ENCODE results near the gene SSUH2. TPM values are rescaled to one million over a fixed set of nuclear protein-coding genes. Genes with fewer than 3 reads are reported as not detected.

The SSUH2 gene
- polyA plus RNA-seq, 4 donors: 15.8 to 308 (median 121) TPM

GRCh38 chr3:8579943-8580342 is 64.7 kb downstream of the SSUH2 start:
- peaks cover 0 to 2% (median 0%) of the 10 kb centered on the region in 3 donors for H3K4me1 ChIP-seq (ENCODE audit: control insufficient read depth in 3 of 3, insufficient read depth in 2 of 3, low read depth in 1 of 3, low read length in 2 of 3)
- H3K27me3 ChIP-seq (ENCODE audit: control insufficient read depth in 3 of 3, insufficient read depth in 3 of 3, low read length in 3 of 3): no peaks in the 10 kb centered on the region
- 78 to 89% (median 87%) methylated on average over 5 of the region's 5 CpGs for WGBS, 3 donors
- FAIRE-seq: no peak
- peaks cover 0 to under 1% (median 0%) of the 10 kb centered on the region in 3 donors for H3K36me3 ChIP-seq (ENCODE audit: control insufficient read depth in 3 of 3, insufficient read depth in 2 of 3, low read depth in 1 of 3, low read length in 3 of 3)
- DNase-seq: no peak
- H3K27ac ChIP-seq (ENCODE audit: low read depth in 1 of 3, low read length in 2 of 3): no peak overlapping the region
- no peaks in the 10 kb centered on the region for H3K9me3 ChIP-seq (ENCODE audit: control insufficient read depth in 2 of 2, insufficient read depth in 1 of 2, low read depth in 1 of 2, low read length in 1 of 2)
- H3K4me3 ChIP-seq (ENCODE audit: low read depth in 1 of 3, low read length in 3 of 3): no peak overlapping the region

GRCh38 chr3:8579096-8579495 is 65.5 kb downstream of the SSUH2 start:
- no peaks in the 10 kb centered on the region for H3K27me3 ChIP-seq (ENCODE audit: control insufficient read depth in 3 of 3, insufficient read depth in 3 of 3, low read length in 3 of 3)
- peaks cover 0 to 2% (median 0%) of the 10 kb centered on the region in 3 donors for H3K36me3 ChIP-seq (ENCODE audit: control insufficient read depth in 3 of 3, insufficient read depth in 2 of 3, low read depth in 1 of 3, low read length in 3 of 3)
- 48 to 69% (median 60%) methylated on average over 5 of the region's 5 CpGs for WGBS, 3 donors
- peaks cover 0 to 2% (median 0%) of the 10 kb centered on the region in 3 donors for H3K4me1 ChIP-seq (ENCODE audit: control insufficient read depth in 3 of 3, insufficient read depth in 2 of 3, low read depth in 1 of 3, low read length in 2 of 3)
- no peak overlapping the region for H3K27ac ChIP-seq (ENCODE audit: low read depth in 1 of 3, low read length in 2 of 3)
- DNase-seq: no peak
- FAIRE-seq: no peak
- no peak overlapping the region for H3K4me3 ChIP-seq (ENCODE audit: low read depth in 1 of 3, low read length in 3 of 3)
- no peaks in the 10 kb centered on the region for H3K9me3 ChIP-seq (ENCODE audit: control insufficient read depth in 2 of 2, insufficient read depth in 1 of 2, low read depth in 1 of 2, low read length in 1 of 2)

GRCh38 chr3:8578282-8578681 is 66.3 kb downstream of the SSUH2 start:
- peaks cover 0 to 2% (median 0%) of the 10 kb centered on the region in 3 donors for H3K36me3 ChIP-seq (ENCODE audit: control insufficient read depth in 3 of 3, insufficient read depth in 2 of 3, low read depth in 1 of 3, low read length in 3 of 3)
- 85 to 93% (median 89%) methylated on average over 4 of the region's 4 CpGs for WGBS, 3 donors
- peaks cover 0 to 2% (median 0%) of the 10 kb centered on the region in 3 donors for H3K4me1 ChIP-seq (ENCODE audit: control insufficient read depth in 3 of 3, insufficient read depth in 2 of 3, low read depth in 1 of 3, low read length in 2 of 3)
- no peak for DNase-seq
- no peaks in the 10 kb centered on the region for H3K9me3 ChIP-seq (ENCODE audit: control insufficient read depth in 2 of 2, insufficient read depth in 1 of 2, low read depth in 1 of 2, low read length in 1 of 2)
- FAIRE-seq: no peak
- no peak overlapping the region for H3K27ac ChIP-seq (ENCODE audit: low read depth in 1 of 3, low read length in 2 of 3)
- no peak overlapping the region for H3K4me3 ChIP-seq (ENCODE audit: low read depth in 1 of 3, low read length in 3 of 3)
- H3K27me3 ChIP-seq (ENCODE audit: control insufficient read depth in 3 of 3, insufficient read depth in 3 of 3, low read length in 3 of 3): no peaks in the 10 kb centered on the region

GRCh38 chr3:8576841-8577571 is 67.6 kb downstream of the SSUH2 start:
- H3K36me3 ChIP-seq (ENCODE audit: control insufficient read depth in 3 of 3, insufficient read depth in 2 of 3, low read depth in 1 of 3, low read length in 3 of 3): peaks cover 0 to 2% (median 0%) of the 10 kb centered on the region in 3 donors
- 75 to 86% (median 77%) methylated on average over 5 of the region's 5 CpGs for WGBS, 3 donors
- FAIRE-seq: no peak
- no peak overlapping the region for H3K4me3 ChIP-seq (ENCODE audit: low read depth in 1 of 3, low read length in 3 of 3)
- H3K4me1 ChIP-seq (ENCODE audit: control insufficient read depth in 3 of 3, insufficient read depth in 2 of 3, low read depth in 1 of 3, low read length in 2 of 3): peaks cover 0 to 2% (median 0%) of the 10 kb centered on the region in 3 donors
- H3K9me3 ChIP-seq (ENCODE audit: control insufficient read depth in 2 of 2, insufficient read depth in 1 of 2, low read depth in 1 of 2, low read length in 1 of 2): no peaks in the 10 kb centered on the region
- peak overlapping the region in 1 of 3 donors; percentile 71 for H3K27ac ChIP-seq (ENCODE audit: low read depth in 1 of 3, low read length in 2 of 3)
- no peaks in the 10 kb centered on the region for H3K27me3 ChIP-seq (ENCODE audit: control insufficient read depth in 3 of 3, insufficient read depth in 3 of 3, low read length in 3 of 3)
- no peak for DNase-seq

GRCh38 chr3:8576436-8576835 is 68.2 kb downstream of the SSUH2 start:
- no peaks in the 10 kb centered on the region for H3K9me3 ChIP-seq (ENCODE audit: control insufficient read depth in 2 of 2, insufficient read depth in 1 of 2, low read depth in 1 of 2, low read length in 1 of 2)
- H3K27me3 ChIP-seq (ENCODE audit: control insufficient read depth in 3 of 3, insufficient read depth in 3 of 3, low read length in 3 of 3): no peaks in the 10 kb centered on the region
- H3K4me1 ChIP-seq (ENCODE audit: control insufficient read depth in 3 of 3, insufficient read depth in 2 of 3, low read depth in 1 of 3, low read length in 2 of 3): peaks cover 0 to 2% (median 0%) of the 10 kb centered on the region in 3 donors
- H3K4me3 ChIP-seq (ENCODE audit: low read depth in 1 of 3, low read length in 3 of 3): no peak overlapping the region
- H3K27ac ChIP-seq (ENCODE audit: low read depth in 1 of 3, low read length in 2 of 3): peak overlapping the region in 1 of 3 donors; percentile 71
- no peak for DNase-seq
- WGBS, 3 donors: 79 to 89% (median 81%) methylated on average over 6 of the region's 6 CpGs
- no peak for FAIRE-seq
- peaks cover 0 to 2% (median 0%) of the 10 kb centered on the region in 3 donors for H3K36me3 ChIP-seq (ENCODE audit: control insufficient read depth in 3 of 3, insufficient read depth in 2 of 3, low read depth in 1 of 3, low read length in 3 of 3)

- no peaks in the 10 kb centered on the region for H3K9me3 ChIP-seq (ENCODE audit: control insufficient read depth in 2 of 2, insufficient read depth in 1 of 2, low read depth in 1 of 2, low read length in 1 of 2)
- H3K4me1 ChIP-seq (ENCODE audit: control insufficient read depth in 3 of 3, insufficient read depth in 2 of 3, low read depth in 1 of 3, low read length in 2 of 3): no peaks in the 10 kb centered on the region
- H3K27ac ChIP-seq (ENCODE audit: low read depth in 1 of 3, low read length in 2 of 3): peak overlapping the region in 1 of 3 donors; percentile 26
- peaks cover 0 to 2% (median 0%) of the 10 kb centered on the region in 3 donors for H3K36me3 ChIP-seq (ENCODE audit: control insufficient read depth in 3 of 3, insufficient read depth in 2 of 3, low read depth in 1 of 3, low read length in 3 of 3)
- no peak overlapping the region for H3K4me3 ChIP-seq (ENCODE audit: low read depth in 1 of 3, low read length in 3 of 3)
- FAIRE-seq (no peak), DNase-seq (no peak)
- H3K27me3 ChIP-seq (ENCODE audit: control insufficient read depth in 3 of 3, insufficient read depth in 3 of 3, low read length in 3 of 3): no peaks in the 10 kb centered on the region
- 84 to 89% (median 86%) methylated on average over 5 of the region's 5 CpGs for WGBS, 3 donors
These were observed 69.1 kb downstream of the SSUH2 start for GRCh38 chr3:8575364-8576104.

- no peak for DNase-seq
- WGBS, 3 donors: 73 to 90% (median 79%) methylated on average over 5 of the region's 5 CpGs
- peak overlapping the region in 1 of 3 donors; percentile 5 for H3K27ac ChIP-seq (ENCODE audit: low read depth in 1 of 3, low read length in 2 of 3)
These were observed 69.8 kb downstream of the SSUH2 start for GRCh38 chr3:8574670-8575322.

GRCh38 chr3:8574040-8574669 is 70.4 kb downstream of the SSUH2 start:
- FAIRE-seq: no peak
- H3K27me3 ChIP-seq (ENCODE audit: control insufficient read depth in 3 of 3, insufficient read depth in 3 of 3, low read length in 3 of 3): no peaks in the 10 kb centered on the region
- H3K27ac ChIP-seq (ENCODE audit: low read depth in 1 of 3, low read length in 2 of 3): peak overlapping the region in 1 of 3 donors; percentile 8
- H3K4me1 ChIP-seq (ENCODE audit: control insufficient read depth in 3 of 3, insufficient read depth in 2 of 3, low read depth in 1 of 3, low read length in 2 of 3): no peaks in the 10 kb centered on the region
- no peaks in the 10 kb centered on the region for H3K9me3 ChIP-seq (ENCODE audit: control insufficient read depth in 2 of 2, insufficient read depth in 1 of 2, low read depth in 1 of 2, low read length in 1 of 2)
- H3K36me3 ChIP-seq (ENCODE audit: control insufficient read depth in 3 of 3, insufficient read depth in 2 of 3, low read depth in 1 of 3, low read length in 3 of 3): peaks cover 0 to 4% (median 0%) of the 10 kb centered on the region in 3 donors
- 75 to 80% (median 76%) methylated on average over 2 of the region's 2 CpGs for WGBS, 3 donors
- no peak for DNase-seq
- H3K4me3 ChIP-seq (ENCODE audit: low read depth in 1 of 3, low read length in 3 of 3): no peak overlapping the region

More at GRCh38 chr3:8574670-8575322, 69.8 kb downstream of the SSUH2 start:
- Histone ChIP-seq H3K4me1 (ENCODE audit: control insufficient read depth in 3 of 3, insufficient read depth in 2 of 3, low read depth in 1 of 3, low read length in 2 of 3) (no peaks in the 10 kb centered on the region), H3K36me3 (ENCODE audit: control insufficient read depth in 3 of 3, insufficient read depth in 2 of 3, low read depth in 1 of 3, low read length in 3 of 3) (peaks cover 0 to 4% (median 0%) of the 10 kb centered on the region in 3 donors), H3K4me3 (ENCODE audit: low read depth in 1 of 3, low read length in 3 of 3) (no peak overlapping the region), H3K27me3 (ENCODE audit: control insufficient read depth in 3 of 3, insufficient read depth in 3 of 3, low read length in 3 of 3) (no peaks in the 10 kb centered on the region), H3K9me3 (ENCODE audit: control insufficient read depth in 2 of 2, insufficient read depth in 1 of 2, low read depth in 1 of 2, low read length in 1 of 2) (no peaks in the 10 kb centered on the region)
- FAIRE-seq: no peak
